Measurements from ENCODE around the gene TMEM185B.

The TMEM185B gene

GRCh38 chr2:120225549-120226065 lies 2.4 kb upstream of the TMEM185B start:
- Histone ChIP-seq H3K4me3 (no peak overlapping the region), H3K27ac (no peak overlapping the region), H3K9me3 (no peaks in the 10 kb centered on the region), H3K27me3 (no peaks in the 10 kb centered on the region), H3K4me1 (peaks cover 0 to 22% (median 16%) of the 10 kb centered on the region in 4 donors), H3K36me3 (no peaks in the 10 kb centered on the region)
- DNase-seq: peak in 1 of 2 donors; percentile 65
- no peak for TF ChIP-seq CTCF (IDR thresholded peaks at IDR 0.05)
- intact Hi-C loops (cut with DNase I; ENCODE audit: low total_unique reads): loop anchor here (10.0 kb wide), 1 partner anchor 89 kb away; no protein-coding TSS in a partner anchor

- H3K27me3 ChIP-seq: no peaks in the 10 kb centered on the region
- intact Hi-C loops (cut with DNase I; ENCODE audit: low total_unique reads): loop anchor here (10.0 kb wide), 1 partner anchor 90 kb away; no protein-coding TSS in a partner anchor
- DNase-seq: peak in 1 of 2 donors; percentile 46
- no peak overlapping the region for H3K27ac ChIP-seq
- no peak for TF ChIP-seq CTCF (IDR thresholded peaks at IDR 0.05)
- H3K4me3 ChIP-seq: no peak overlapping the region
- peaks cover 0 to 5% (median 0%) of the 10 kb centered on the region in 3 donors for H3K36me3 ChIP-seq
- H3K9me3 ChIP-seq: no peaks in the 10 kb centered on the region
- peaks cover 0 to 29% (median 16%) of the 10 kb centered on the region in 4 donors for H3K4me1 ChIP-seq
These were observed 1.7 kb upstream of the TMEM185B start for GRCh38 chr2:120224735-120225548.

GRCh38 chr2:120224256-120224655 lies 1.1 kb upstream of the TMEM185B start:
- Histone ChIP-seq H3K36me3 (peaks cover 0 to 12% (median 5%) of the 10 kb centered on the region in 3 donors), H3K27ac (no peak overlapping the region), H3K4me3 (peak overlapping the region; percentile 67 to 73), H3K27me3 (no peaks in the 10 kb centered on the region), H3K9me3 (no peaks in the 10 kb centered on the region), H3K4me1 (peaks cover 0 to 29% (median 16%) of the 10 kb centered on the region in 4 donors)
- no peak for TF ChIP-seq CTCF (IDR thresholded peaks at IDR 0.05)
- intact Hi-C loops (cut with DNase I; ENCODE audit: low total_unique reads): loop anchor here (10.0 kb wide), 1 partner anchor 91 kb away; no protein-coding TSS in a partner anchor
- DNase-seq: peak in 1 of 2 donors; percentile 62

- intact Hi-C loops (cut with DNase I; ENCODE audit: low total_unique reads): loop anchor here (10.0 kb wide), 1 partner anchor 92 kb away; no protein-coding TSS in a partner anchor
- peaks cover 0 to 29% (median 16%) of the 10 kb centered on the region in 4 donors for H3K4me1 ChIP-seq
- H3K4me3 ChIP-seq: peak overlapping the region; percentile 67 to 73
- peaks cover 10 to 20% (median 18%) of the 10 kb centered on the region in 3 donors for H3K36me3 ChIP-seq
- no peak for DNase-seq
- peak overlapping the region; percentile 82 to 83 for H3K27ac ChIP-seq
- H3K9me3 ChIP-seq: no peaks in the 10 kb centered on the region
- TF ChIP-seq CTCF (IDR thresholded peaks at IDR 0.05): no peak
- no peaks in the 10 kb centered on the region for H3K27me3 ChIP-seq
These were observed 790 bp downstream of the TMEM185B start for GRCh38 chr2:120222186-120223033.

GRCh38 chr2:120221616-120222015 lies 1.6 kb downstream of the TMEM185B start:
- DNase-seq: no peak

More at GRCh38 chr2:120221616-120222015, 1.6 kb downstream of the TMEM185B start:
- Histone ChIP-seq H3K4me1 (peaks cover 0 to 29% (median 16%) of the 10 kb centered on the region in 4 donors), H3K9me3 (no peaks in the 10 kb centered on the region), H3K4me3 (no peak overlapping the region), H3K27ac (no peak overlapping the region), H3K27me3 (no peaks in the 10 kb centered on the region), H3K36me3 (peaks cover 10 to 20% (median 18%) of the 10 kb centered on the region in 3 donors)
- no peak for TF ChIP-seq CTCF (IDR thresholded peaks at IDR 0.05)
- intact Hi-C loops (cut with DNase I; ENCODE audit: low total_unique reads): loop anchor here (10.0 kb wide), 1 partner anchor 93 kb away; no protein-coding TSS in a partner anchor

All from tibial artery (tissue), 4 donors.